Measurements from ENCODE around the gene CAB39L.

The CAB39L gene

DNA sequence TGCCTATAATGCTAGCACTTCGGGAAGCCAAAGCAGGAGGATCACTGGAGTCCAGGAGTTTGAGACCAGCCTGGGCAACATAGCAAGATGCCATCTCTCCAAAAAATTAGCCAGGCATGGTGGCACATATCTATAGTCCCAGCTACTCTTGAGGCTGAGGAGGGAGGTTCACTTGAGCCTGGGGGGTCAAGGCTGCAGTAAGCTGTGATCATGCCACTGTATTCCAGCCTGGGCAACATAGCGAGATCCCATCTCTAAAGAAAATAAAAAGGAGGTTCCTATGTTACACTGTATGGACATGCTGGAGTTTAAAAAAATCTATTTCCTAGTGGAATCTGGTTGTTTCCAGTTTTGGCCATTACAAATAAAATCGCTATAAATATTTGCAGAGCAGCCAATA lies 2.6 kb downstream of the CAB39L start:
- DNase-seq = no peak

DNA sequence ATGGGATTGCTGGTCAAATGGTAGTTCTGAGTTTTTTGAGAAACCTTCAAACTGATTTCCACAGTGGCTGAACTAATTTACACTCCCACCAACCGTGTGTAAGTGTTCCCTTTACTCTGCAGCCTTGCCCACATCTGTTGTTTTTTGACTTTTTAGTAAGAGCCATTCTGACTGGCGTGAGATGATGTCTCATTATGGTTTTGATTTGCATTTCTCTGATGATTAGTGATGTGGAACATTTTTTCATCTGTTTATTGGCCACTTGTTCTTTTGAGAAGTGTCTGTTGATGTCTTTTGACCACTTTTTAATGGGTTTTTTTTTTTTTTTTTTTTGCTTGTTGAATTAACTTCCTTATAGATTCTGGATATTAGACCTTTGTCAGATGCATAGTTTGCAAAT lies 4.3 kb downstream of the CAB39L start:
- DNase-seq = no peak

DNA sequence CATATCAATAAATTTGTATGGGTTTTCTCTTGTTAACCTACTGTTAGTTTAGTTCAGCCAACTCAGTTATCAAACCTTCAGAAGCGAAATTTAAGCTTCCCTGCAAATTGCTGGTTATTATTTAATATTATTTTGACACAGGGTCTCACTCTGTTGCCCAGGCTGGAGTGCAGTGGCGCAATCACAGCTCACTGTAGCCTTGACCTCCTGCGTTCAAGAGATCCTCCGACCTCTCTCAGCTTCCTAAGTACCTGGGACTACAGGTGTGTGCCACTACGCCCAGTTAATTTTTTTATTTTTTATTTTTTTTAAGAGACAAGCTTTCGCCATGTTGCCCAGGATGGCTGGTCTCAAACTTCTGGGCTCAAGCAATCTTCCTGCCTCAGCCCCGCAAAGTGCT lies 6.2 kb downstream of the CAB39L start:
- no peak for DNase-seq

DNA sequence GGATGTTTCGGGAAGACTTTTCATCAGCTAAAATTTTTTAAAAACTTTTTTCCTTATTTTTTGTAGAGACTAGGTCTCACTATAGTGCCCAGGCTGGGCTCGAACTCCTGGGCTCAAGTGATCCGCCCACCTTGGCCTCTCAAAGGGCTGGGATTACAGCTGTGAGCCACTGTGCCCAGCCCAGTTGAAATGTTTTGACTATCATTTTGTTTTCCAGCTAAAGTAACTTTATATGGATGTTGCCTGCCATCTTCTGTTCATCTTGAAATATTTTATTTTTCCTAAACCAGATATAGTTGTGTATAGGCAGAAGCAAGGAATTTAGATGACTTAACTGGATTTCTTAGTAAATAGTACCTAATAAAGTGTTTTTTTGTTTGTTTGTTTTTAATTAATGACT lies 7.0 kb downstream of the CAB39L start:
- no peak for DNase-seq

DNA sequence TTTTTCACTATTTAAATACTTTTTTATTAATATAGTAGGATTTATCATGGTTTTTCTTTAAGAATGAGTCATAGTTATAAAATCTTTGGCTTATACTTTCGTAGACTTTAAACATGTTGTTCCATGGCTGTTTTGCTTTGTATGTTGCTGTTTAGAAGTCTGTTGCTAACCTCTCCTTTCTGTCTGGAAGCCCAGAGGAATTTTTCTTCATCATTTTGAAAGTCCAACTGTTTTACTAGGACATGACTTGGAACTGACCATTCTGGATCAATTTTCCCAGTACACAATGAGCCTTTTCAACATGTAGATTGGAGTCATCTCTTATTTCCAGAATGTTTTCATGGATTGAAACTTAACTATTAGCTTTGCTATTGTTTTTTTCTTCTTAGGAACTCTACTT lies 7.9 kb downstream of the CAB39L start:
- DNase-seq = no peak

DNA sequence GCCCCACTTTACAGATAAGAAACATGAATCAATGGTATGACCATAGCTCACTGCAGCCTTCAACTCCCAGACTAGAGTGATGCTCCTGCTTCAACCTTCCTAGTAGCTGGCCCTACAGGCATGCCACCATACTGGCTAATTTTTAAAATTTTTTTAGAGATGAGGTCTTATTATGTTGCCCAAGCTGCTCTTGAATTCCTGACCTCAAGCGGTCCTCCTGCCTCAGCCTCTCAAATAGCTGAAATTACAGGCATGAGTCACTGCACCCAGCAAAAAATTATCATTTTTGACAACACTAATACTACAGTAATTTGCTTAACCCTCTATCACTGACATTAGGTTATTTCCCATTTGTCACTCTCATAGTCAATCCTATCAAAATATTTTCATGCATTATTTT lies 14.7 kb downstream of the CAB39L start:
- no peak for DNase-seq

DNA sequence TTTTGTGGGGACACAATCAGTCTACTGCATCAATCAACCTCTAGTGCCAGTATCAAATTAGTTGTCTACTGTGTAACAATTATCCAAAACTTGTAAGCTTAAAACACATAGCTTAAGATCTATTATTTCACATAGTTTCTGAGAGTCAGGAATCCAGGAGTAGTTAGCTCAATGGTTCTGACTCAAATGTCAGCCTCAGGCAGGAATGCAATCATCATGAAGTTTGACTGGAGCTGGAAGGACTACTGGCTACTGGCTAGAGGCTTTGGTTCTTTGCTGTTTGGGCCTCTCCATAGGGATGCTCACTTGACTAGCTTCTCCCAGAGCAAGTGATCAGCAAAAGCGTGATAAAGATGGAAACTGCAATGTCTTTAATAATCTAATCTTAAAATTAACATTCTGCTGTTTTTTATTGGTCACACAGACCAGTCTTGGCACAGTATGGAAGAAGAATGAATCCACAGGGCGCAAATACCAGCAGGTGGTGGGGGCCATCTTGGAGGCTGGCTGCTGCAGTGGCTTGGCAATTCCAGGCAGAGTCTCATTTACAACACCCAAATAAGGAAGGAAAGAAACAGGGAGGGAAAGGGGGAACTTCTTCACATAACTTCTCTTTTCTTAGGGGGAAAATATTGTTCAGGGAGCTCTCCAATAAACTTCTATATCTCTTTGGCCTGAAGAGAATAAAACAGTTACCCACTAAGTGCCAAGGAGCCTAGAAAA lies 15.7 kb downstream of the CAB39L start:
- no peak for DNase-seq

DNA sequence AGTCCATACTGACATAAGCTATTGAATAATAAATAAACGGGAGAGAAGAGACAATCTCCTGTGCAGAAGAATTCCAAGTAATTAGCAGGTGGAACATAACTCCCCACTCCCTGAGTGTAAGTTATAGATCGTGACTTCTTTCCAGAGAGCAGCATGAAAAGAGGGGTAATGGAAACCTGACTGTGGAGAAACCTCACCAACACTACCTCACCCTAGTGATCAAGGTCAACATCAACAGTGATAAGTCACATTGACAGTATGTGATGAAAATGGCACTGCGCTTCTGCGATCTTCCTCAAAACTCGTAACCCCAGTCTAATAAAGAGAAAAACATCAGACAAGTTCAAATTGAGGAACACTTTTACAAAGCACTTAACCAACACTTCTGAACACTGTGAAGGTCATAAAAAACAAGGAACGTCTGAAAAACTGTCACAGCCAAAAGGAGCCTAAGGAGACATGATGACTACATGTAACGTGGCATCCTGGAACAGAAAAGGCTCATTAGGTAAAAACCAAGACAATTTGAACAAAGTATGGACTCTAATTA lies 19.8 kb downstream of the CAB39L start:
- no peak for DNase-seq

DNA sequence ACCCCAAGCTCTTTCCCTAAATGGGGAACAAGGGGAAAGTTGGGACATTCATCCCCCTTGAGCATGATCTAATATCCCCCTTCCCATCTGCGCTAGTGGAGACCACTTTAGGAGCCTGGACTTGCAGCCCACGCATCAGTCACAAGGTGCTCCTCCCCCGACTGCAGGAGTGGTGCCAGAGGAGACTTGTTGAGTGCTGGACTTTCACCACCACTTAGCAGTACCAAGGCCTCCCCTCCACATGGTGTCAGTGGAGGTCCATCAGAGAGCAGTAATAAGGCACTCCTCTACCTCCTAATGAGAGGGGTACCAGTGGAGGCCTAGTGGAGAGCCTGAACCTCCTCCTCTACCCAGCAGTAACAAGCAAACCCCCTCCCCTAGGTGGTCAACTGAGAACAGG lies 22.5 kb downstream of the CAB39L start:
- DNase-seq = no peak

DNA sequence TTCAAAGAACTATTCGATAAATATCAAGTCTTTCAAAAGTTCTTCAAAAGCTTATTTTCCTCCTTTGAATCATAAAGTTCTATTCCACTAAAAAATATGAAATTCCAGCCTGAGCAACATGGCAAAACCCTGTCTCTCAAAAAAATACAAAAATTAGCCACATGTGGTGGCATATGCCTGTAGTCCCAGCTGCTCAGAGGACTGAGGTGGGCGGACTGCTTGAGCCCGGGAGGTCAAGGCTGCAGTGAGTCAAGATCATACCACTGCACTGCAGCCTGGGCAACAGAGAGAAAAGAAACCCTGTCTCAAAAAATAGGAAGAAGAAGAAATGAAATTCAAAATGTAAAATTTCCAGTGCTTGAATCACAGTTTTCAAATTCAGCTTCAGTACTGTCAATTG lies 24.6 kb downstream of the CAB39L start:
- DNase-seq = no peak

DNA sequence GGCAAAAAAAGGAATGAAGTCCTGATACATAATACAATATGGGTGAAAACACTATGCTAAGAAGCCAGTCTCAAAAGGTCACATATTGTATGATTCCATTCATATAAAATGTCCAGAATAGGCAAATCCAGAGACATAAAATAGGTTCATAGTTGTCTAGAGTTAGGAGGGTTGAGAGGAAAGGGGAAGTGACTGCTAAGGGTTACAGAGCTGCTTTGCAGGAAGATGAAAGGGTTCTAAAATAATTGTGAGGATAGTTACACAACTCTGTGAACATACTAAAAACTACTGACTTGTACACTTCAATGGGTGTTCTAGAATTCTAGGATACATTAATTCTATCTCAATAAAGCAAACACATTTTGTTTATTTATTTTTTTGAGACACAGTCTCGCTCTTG lies 25.7 kb downstream of the CAB39L start:
- no peak for DNase-seq

DNA sequence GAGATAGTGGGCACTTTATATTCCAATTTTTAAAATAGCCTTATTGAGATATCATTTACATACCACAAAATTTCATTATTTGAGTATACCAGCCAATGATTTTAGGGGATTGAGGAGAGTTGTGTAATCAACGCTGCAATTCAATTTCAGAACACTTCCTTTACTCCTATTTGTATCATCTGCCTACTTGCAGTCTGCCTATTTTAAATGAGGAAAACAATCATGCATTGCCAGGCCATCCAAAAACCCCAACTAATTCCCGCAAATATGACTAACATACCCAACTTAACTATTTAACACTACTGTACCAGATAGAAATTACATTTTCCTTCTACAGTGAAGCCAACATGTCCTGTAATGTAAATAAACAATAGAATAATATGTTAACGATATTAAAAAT lies 26.7 kb downstream of the CAB39L start:
- no peak for DNase-seq

DNA sequence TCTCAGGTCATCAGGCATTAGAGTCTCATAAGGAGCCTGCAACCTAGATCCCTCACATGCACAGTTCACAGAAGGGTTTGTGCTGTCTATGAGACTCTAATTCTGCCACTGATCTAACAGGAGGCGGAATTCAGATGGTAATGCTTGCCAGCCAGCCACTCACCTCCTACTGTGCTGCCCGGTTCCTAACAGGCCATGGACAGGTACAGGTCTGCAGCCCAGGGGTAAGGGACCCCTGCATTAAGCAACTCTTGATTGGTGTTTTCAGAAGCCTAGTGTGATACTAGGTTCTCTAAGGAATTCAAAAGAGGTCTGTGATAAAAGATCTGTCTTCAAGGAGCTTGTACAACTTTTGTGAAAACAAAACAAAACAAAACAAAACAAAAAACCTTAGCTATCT lies 31.1 kb downstream of the CAB39L start:
- DNase-seq = no peak

DNA sequence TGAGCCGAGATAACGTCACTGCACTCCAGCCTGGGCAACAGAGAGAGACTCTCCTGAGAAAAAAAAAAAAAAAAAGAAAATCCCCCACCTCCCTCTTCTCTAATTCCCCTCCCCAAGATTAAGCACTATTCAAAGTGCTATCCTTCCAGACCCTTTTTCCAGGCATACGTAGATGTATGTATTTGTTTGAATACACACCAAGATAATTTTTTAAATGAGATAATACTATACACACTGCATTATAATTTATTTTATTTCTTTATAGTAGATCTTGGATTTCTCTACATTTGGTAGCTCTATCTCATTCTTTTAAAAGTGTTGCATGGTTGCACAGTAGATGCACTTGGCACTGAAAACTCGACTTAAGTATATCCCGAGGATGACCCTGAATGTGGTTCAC lies 32.5 kb downstream of the CAB39L start:
- DNase-seq = no peak

DNA sequence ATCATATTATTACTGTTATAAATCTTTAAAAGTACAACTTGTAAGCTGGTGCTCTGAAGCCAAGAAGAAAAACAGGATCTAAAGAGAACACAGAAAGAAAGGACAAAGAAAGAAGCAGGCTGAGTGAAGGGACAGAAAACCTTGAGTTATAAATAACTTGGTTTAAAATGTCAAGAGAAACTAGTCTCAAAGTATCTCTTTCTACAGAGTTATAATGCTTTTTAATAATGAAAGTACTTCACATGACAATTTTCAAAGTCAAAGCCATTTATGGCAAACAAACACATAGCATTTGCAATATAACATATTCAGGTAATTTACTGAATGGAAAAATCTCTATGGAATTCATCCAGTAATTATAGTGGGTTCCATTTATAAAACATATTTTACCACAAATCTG lies 33.4 kb downstream of the CAB39L start:
- no peak for DNase-seq

DNA sequence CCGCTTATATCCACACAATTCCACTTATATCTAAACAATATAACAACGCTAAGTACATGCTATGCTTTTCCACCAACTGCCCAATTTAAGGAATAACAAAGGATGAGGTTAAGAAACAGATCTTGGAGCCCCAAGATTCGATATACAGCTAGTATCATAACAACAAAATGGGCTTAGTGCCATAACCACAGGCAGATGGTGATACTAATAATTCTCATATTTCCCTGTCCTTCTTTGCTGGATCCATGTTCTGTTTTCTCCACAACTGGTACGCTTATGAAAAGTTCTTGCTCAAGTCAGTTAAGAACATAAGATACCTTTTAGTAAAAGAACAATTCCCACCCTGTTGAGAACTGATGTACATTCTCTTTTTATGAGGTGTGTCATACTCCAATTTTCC lies 33.9 kb downstream of the CAB39L start:
- no peak for DNase-seq

DNA sequence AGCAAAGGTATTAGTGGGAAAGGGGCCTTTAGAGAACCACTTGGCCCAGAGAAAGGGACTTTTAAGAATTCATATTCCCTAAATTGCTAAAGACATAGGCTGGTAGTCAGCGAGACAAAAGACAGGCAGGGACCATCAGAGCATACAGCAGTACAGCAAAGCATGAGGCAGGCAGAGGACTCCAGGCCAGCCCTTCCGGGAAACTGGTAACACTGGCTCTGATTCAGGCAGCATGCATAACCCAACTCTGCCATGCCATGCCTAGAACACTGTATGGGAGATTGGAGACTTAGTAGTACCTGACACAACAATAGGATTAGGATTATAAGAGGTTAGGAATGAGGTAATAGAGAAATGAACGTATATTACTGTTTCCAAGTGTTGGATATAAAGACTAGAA lies 34.9 kb downstream of the CAB39L start:
- DNase-seq = no peak

DNA sequence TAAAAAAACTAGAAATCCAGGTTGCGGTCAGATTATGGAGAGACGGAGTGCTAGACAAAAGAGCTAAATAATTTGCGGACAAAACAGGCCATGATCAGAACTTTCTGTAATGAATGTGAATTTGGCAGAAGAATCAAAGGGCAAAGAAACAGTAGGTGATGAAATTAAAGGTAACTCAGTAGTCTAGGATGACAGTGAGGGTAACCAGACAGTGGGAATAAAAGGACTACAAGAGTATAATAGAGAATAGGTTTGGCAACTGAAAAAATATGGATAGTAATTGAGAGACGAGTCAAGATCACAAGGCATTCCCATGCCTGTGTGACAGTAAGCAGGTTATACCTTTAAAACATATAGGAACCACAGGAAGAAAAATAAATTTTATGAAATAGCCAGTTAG lies 35.9 kb downstream of the CAB39L start:
- DNase-seq = no peak

DNA sequence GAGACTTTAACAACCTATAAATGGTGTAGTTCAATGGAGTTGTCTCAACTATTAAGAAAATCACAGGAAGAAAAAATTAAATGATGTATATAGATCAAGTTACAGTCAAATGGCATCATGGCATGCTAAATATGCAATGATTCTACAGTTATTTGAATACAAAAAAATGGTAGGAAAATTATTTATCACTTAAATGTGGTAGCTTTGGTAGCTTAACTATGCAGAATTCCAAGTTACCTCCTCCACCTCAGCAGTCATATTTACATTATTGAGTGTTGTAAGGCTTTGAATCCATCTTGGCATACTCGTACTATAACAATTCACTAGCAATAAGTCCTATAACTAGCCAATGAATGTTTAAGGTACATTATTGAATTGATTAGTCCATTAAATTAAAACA lies 36.8 kb downstream of the CAB39L start:
- no peak for DNase-seq

DNA sequence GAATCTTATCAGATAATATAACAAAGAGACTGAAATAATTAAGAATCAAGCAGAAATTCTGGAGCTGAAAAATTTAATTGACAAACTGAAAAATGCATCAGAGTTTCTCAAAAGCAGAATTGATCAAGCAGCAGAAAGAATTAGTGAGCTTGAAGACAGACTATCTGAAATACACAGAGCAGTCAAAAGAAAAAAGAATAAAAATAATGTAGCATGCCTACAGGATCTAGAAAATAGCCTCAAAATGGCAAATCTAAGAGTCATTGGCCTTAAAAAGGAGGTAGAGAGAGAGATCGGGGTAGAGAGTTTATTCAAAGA lies 39.2 kb downstream of the CAB39L start:
- no peak for DNase-seq

DNA sequence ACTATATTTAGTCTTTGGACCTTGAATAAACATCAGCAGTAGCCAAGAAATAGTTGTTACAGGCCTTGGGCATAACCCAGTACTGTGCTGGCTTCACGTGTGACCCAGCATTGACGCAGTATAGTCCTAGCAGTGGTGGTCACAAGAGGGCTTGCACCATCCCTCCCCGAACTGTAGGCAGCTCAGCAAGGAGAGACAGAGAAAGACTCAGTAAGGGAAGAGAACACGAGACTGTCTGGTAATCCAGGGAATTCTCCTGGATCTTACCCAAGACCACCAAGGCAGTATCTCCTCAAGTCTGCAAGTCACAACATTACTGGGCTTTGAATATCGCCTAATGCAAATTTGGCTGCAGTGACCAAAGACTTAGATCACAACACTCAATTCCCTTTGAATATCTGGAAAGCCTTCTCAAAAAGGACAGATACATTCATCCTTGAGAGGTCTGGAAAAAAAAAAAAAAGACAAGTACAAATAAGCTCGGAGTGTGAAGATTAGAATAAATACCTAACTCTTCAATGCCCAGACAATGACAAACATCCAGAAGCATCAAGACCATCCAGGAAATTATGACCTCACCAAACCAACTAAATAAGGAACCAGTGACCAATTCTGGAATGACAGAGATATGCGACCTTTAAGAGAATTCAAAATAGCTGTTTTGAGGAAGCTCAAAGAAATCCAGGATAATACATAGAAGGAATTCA lies 39.7 kb downstream of the CAB39L start:
- no peak for DNase-seq

DNA sequence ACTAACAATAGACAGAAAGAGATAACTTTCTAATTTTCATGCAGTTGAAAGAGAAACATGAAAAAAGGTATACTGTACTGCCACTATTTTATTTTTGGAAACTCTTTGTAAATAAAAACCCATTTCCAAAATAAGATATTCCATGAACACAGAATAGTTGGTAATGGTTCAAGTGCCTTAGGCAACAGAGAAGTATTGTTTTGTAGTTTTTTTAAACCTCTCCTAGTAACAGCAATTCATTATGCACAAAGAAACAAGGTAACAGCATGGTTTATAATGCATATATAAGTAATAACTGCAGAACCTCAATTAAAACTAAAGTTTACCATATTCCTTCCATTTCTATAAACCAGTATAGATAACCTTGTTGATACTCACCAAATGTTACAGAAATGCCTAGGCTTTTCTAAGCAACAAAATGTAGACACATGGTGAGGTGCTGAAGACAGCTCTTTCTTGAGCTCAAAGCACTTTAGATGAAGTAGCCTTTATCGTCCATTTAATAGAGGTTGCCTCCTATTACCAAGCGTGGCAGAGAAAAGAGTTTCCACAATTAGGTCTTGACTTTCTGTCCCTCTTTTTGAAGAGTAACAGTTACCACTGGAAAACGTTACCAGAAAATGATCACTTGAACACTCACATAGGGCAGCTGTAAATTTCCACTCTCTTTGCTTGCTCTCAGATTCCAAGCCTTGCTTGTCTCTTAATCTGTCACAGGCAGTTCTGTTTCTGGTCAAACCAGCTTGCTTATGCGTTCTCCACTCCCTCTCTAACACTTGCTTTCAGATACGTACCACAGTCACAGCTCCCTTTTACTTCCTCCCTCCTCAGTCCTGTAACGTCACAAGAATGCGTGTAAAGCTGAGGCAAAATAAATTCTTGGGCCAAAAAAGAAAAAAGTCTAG lies 42.9 kb downstream of the CAB39L start:
- DNase-seq = no peak

DNA sequence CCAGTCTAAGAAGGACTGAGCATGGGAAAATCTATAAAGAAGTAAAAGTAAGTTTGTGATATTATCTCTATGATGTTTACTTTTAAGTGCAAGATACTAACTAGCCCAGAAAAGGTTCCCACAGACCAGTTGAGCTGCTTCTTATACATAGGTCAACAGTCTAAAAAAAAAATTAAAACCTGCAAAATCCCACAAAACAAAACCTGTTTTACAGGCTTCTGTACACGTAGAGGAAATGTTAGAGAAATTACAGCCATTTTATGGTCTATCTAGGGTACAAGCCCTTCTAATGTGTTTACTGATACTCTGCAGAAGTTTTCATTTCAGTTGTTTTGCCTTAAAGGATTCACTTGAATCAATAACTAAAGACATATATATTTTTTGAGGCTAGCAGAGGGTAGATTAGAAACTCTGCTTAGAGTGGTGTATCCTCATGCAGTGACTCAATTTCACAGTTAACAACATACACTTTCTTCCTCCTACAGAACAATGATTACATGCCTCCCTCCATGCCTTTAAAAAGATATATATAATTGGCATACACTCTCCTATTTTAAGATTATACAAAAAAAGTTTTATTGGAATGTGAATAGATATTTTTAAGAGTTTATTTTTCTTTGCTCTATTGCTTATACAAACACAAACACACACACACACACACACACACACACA lies 43.9 kb downstream of the CAB39L start:
- DNase-seq = no peak

Data from activated T-cell treated with anti-CD3 and anti-CD28 coated beads for 4 hours (primary cell).